HG03442 (cell line): ENCODE data around the gene ANKRD23.
A peak's percentile ranks its signal among the peaks of the same experiment; 100 is the strongest.

Source experiments
- ATAC-seq: cut with Tn5 transposase; IDR thresholded peaks from one replicate; pipeline ENCODE4 v1.9.1; 2021; ENCODE audit warnings: mild to moderate bottlenecking, moderate library complexity; ENCODE audit not compliant: unreplicated experiment

The ANKRD23 gene

DNA sequence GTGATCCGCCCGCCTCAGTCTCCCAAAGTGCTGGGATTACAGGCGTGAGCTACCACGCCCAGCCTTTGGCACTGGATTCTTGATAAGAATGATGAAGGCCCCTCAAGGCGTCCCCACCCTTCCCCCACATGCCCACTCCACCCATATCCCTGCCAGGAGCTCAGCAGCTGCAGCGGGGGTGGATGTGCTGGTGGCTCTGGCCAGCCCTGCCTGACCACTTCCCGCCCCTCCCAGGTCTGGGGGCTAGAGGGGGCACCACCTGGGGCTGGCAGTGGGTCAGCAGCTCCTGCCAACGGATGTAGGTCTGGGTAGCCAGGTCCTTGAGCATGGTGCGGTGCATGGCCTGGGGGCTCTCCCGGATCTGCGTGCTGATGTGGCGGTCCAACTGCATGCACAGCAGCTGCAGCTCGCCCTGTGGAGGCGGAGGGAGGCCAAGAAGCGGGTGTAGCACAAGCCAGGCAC is 33.8 kb upstream of the ANKRD23 start:
- no peak for ATAC-seq

- ATAC-seq = no peak
These were observed 33.2 kb upstream of the ANKRD23 start for GRCh38 chr2:96877042-96877451.

GRCh38 chr2:96876269-96877041 is 32.6 kb upstream of the ANKRD23 start:
- no peak for ATAC-seq

DNA sequence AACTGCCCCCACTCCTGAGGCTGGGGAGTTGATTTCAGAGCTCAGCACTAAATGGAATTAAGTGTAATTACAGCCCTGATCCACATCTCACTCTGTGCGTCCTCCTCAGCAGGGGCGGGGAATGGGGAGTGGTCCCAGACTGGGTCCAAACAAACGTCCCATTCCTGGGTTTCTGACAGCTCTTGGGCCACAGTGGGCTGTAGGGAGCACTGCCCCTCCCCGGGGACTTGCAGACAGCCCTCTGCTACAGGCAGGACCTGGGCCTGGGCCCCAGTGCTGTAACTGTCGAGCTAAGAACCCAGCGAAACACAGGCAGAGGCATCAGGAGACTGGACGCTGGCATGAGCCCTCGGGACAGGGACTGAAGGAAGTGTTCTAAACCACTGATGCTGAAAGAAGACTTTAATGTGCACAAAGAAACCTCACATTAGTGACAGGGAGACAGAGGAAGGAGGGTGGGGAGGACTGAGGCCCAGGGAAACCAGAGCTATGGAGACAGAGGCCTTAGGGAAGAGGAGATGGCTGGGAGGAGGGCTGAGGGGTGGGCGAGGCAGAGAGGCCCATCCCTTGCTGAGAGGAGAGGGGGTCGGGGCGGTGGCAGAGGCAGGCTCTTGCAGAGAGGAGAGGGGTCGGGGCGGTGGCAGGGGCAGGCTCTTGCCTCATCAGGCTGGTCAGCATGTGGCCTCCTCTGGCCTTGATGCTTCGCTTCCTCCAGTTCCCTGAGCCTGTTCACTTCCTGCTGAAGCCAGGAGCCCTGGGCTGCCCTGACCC is 31.9 kb upstream of the ANKRD23 start:
- no peak for ATAC-seq

DNA sequence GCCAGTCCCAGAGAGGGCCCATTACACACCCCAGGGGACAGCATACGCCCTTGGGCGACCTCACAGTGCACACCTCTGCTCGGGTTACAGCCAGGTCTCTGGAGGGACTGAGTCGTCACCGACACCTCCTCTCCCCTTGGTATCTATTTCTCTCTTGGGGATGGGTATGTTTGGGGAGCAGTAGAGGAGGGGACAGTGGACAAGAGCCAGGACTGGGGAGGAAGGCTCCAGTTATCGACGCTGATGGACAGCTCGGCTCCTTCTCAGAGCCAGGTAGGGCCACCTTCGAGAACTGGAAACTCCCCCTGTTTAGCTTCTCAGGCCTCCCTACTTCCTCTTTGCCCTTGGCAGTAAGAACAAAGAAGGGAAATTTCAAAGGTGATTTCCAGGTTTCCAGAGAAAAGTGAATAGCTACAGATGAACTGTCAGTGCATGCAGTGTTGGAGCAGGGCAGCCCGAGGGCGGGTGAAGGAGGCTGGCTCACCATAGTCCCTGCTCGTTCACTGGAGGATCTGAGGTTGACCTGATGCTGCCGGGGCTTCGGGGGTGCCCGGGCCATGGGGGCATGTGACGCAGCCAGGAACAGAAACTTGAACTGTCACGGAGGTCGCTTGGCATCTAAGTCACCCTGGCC is 30.5 kb upstream of the ANKRD23 start:
- ATAC-seq = peak; percentile 45

- no peak for ATAC-seq
These were observed 29.9 kb upstream of the ANKRD23 start for GRCh38 chr2:96873651-96874096.

GRCh38 chr2:96872591-96873349 is 28.9 kb upstream of the ANKRD23 start:
- ATAC-seq = no peak

- ATAC-seq = no peak
These were observed 26.9 kb upstream of the ANKRD23 start for GRCh38 chr2:96870626-96871255.

- ATAC-seq = no peak
These were observed 26.2 kb upstream of the ANKRD23 start, which contains the start of gene SEMA4C for GRCh38 chr2:96869822-96870625. SEMA4C (minus strand) TSS chr2:96870080; CDS start chr2:96867886, 2,194 bp downstream.

DNA sequence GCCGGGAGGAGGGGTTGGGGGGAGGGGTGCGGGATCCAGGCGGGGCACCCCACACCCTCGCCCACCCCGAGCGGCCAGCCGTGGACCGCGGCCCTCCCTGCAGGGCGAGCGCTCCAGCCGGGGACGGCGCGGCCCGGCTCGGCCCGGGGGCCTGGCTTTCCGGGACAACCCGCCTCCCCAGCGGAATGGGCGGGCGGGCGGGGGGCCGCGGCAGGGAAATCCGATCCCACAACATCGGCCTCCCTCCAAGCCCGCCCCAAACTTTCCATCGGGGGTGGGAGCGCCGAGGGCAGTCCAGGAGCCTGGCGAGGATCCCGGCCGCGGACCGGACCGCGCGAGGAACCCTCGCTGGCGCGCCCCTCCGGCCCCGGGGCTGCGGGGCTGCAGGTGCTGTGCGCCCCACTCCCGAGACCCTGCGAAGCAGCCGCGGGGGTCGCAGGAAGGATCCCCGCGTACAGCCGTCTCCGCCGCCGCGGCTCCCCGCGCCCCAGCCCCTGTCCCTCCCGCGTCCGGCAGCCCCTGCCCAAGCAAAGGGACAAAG is 25.5 kb upstream of the ANKRD23 start:
- peak; percentile 3 for ATAC-seq

GRCh38 chr2:96868555-96869280 is 24.9 kb upstream of the ANKRD23 start:
- peak; percentile 34 for ATAC-seq

DNA sequence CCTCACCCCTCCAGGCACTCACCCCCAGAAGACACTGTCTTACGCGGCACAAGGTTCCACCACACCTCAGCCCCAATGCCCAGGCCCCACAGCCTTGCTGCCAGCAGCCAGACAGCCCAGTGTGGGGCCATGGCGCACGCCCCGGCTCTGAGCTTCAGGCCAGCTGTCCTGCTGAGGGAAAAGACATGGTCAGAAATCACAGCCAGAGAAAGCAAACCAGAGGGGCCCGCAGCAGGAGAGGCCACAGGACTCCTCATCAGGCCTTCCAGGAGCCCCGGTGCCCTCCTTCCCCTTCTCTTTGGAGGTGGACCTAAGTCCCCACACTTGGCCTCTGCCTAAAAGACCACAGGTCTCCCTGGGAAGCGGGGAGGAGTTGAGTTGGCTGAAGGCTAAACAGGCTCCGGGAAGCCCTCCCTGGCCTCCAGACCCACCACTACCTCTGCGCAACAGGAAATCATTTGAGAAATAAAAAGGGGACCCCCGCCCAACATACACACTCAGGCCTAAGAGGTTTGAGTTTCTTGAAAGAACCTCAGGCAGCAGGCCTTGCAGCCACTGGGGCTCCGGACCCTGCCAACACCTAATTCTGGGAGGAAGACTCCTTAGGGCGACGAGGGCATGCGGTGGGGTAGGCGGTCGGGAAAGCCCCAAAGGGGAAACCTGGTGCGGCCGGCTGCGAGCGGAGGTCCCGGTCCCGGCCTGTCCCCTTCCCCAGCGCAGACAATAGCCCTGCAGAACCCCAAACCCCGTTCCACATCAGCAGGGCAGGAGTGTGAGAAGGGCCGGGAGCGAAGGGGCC is 24.1 kb upstream of the ANKRD23 start:
- ATAC-seq = peak; percentile 9

DNA sequence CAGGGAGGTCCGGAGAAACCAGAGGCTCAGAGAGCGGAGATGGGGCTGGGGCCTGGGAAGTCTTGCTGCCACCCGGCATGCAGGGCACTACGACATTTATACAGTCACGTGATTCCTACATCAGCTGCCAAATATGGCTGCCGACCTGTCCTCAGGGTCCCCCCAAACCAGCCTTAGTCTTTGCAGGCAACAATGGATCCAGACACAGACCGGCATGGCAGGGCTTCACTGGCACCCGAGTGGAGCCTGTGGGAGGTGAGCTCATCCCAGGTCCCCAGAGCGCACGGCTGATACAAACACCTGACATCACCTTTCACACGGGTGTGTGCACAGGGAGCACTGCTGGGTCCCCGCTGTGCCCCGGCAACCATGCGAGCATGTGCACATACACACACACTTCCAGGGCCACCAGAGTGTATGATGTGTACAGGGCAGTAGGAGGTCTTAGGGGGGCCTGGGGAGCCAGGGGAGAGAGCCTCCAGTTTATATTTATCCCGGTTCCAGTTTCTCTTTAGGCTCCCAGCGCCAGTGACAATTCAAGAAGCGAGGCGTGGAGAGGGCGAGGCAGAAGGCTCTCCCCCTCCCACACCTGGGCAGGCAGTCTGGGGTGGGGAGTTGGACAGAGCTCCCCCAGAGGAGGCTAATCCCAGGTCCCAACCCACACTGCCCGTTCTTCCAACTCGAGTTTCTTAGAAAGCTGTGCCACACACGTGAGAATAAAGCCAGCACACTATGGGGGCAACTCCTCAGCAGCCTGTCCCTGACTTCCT is 23.4 kb upstream of the ANKRD23 start:
- no peak for ATAC-seq

DNA sequence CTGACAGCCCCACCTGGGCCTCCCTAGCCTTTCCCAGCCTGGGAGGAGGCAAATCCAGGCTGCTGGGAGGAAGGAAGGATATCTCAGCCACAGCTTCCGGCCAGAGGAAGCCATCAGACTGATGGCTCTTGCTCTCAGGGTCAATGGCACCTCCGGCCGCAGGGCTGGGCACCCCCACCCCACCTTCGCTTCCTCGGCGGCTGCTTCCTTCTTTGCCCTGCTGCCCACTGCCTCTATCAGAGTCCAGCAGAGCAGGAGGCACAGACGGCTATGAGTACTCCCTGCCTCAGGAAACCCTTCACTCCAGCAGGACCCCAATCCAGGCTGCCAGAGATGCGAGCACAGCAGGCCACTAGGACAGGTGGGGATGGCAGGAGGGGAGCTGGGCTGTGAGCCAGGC is 22.8 kb upstream of the ANKRD23 start:
- no peak for ATAC-seq

DNA sequence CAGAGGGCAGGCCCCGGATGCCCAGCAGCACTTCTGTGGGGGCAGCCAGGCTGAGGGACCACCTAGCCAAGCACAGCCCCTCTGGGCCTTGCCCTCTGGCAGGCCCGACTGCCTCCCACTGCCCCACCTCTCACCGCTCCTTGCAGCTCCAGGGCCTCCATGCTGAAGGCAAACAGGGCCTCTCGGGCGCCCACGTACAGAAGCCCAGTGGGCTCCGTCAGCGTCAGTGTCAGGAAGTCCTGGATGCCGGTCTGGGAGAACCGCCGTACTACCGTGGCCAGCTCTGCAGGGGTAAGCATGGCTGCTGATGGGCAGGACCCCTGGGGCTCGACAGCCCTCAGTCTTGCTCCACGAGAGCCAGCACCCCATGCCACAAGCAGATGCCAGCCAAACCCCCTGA is 22.3 kb upstream of the ANKRD23 start:
- ATAC-seq = no peak

DNA sequence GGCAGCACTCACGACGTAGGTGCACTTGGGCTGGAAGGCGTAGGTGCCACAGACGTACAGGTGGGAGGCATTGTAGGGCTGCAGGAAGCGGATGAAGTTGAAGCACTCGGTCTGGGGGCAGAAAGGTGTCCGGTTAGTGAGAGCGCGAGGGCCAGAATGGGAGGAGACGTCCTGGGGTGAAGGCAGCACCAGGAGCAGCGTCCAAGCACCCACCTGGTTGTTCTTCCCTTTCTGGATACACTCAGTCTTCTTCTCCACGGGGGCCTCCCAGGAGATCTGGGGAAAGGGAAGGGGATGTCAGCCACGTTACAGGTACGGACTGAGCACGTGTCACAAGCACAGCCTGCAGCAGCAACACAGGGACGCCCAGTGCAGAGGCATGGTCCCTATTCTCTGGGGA is 21.8 kb upstream of the ANKRD23 start:
- no peak for ATAC-seq
